Transverse colon (tissue), 4 donors: ENCODE measurements around the gene MBOAT1.

Experiments
- CTCF ChIP-seq, 5 experiments: fragments of 200-600 bp in 3 of 5; fragments of 450-650 bp in 2 of 5; sonication (generic) in 3 of 5; IDR thresholded peaks; 1 replicate in 2 of 5; 2 replicates in 3 of 5; pipeline ENCODE4 v1.5.1; 2016 to 2017; ENCODE audit warnings: antibody characterized with exemption in 5 of 5, inconsistent platforms in 3 of 5, mild to moderate bottlenecking in 2 of 5, moderate library complexity in 1 of 5
- POLR2AphosphoS5 ChIP-seq, 3 donors: sonication (generic); formaldehyde crosslinking; IDR thresholded peaks; one replicate each; pipeline ENCODE4 v1.6.1; 2016; ENCODE audit warnings: antibody characterized with exemption in 3 of 3

- TF ChIP-seq CTCF (IDR thresholded peaks at IDR 0.05), result no peak
- no peak for TF ChIP-seq POLR2AphosphoS5 (IDR thresholded peaks at IDR 0.05)
These were observed 1.1 kb upstream of the MBOAT1 start for GRCh38 chr6:20213271-20213798.
